ENCODE results near the gene ABITRAM. TPM values are rescaled to one million over a fixed set of nuclear protein-coding genes. Genes with fewer than 3 reads are reported as not detected.
"Not testable (repeated sequence)": the region's sequence is repeated elsewhere in the genome, so short reads cannot be mapped to it uniquely, and the experiment has no call there.

Gene ABITRAM
- total RNA-seq: 16.3 TPM
- long read RNA-seq, transcript FAM206A-201 (6 exons, 2,134 nt): major isoform, 21 of 28 reads
- long read RNA-seq, partial matches to known transcripts: 0 of 28 reads
- long read RNA-seq, other reads (novel, unspliced or antisense): 5 of 28 reads

DNA sequence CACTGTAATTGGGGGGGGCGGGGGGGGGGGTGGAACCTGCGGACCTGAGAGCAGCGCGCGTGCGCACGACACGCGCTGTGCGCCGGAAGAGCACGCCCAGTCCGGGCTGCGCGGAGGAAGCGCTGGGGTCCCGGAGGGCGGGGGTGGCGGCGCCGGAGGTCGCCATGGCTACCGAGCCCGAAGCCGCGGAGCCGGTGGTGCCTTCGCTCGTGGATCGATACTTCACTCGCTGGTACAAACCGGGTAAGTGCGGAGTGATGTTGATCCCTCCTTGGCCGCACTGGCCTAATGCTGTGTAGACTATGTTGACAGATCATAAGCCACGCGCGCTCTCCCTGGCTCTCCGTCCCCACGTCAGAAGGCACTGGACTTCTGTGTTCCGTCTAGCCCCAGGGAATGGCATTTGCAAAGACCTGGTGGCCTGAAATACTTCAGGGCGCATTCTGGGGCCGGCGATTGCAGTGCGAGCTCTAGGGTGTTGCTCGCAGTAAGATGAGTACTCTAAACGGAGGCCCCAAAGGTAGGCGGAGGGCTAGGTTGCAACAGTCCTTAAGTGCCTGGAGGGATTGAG is at the start of gene ABITRAM:
Gene ABITRAM, plus strand, starts transcription at position 78 of the 571 bp plus-strand sequence. Its CDS starts 87 bp downstream, at position 165.
- DNase-seq (peak; percentile 89), ATAC-seq (peak; percentile 94)
- intact Hi-C loops (cut with micrococcal nuclease): no loop called here

DNA sequence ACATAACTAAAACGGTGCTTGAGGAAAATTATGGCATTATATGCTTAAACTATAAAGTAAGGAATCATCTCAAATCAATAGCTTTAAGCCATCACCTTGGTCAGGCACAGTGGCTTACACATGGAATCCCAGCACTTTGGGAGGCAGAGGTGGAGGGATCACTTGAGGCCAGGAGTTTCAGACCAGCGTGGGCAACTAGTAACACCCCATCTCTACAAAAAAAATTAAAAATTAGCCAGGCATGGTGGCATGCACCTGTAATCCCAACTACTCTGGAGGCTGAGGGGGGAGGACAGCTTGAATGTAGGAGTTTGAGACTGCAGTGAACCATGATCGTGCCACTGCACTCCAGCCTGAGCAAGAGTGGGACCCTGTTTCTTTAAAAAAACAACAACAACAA is 49.5 kb upstream of the ABITRAM start:
- no peak for DNase-seq
- ATAC-seq: no peak
- intact Hi-C loops (cut with micrococcal nuclease): no loop called here

- ATAC-seq (peak; percentile 63), DNase-seq (no peak)
- intact Hi-C loops (cut with micrococcal nuclease): no loop called here
Observed at GRCh38 chr9:108885643-108886348, 48.4 kb upstream of the ABITRAM start.

DNA sequence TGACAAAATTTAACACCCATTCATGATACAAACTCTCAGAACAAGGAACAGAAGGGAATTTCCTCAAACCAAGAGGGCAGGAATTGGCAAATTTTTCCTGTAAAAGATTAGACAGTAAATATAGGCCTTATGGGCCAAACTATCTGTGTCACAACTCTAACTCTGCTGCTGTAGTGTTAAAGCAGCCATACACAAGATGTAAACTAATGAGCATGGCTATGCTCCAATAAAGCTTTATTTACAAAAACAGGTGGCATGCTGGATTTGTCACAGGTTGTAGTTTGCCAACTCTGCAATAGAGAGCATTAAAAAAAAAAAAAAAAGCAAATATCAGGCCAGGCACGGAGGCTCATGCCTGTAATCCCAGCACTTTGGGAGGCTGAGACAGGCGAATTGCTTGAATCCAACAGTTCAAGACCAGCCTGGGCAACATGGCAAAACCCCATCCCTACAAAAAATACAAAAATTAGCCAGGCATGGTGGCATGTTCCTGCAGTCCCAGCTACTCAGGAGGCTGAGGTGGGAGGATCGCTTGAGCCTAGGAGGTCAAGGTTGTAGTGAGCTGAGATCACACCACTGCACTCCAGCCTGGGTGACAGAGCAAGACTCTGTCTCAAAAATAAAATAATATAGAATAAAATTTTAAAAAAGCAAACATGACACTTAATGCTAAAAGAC is 47.5 kb upstream of the ABITRAM start:
- intact Hi-C loops (cut with micrococcal nuclease); ATAC-seq; DNase-seq: not testable (repeated sequence)

DNA sequence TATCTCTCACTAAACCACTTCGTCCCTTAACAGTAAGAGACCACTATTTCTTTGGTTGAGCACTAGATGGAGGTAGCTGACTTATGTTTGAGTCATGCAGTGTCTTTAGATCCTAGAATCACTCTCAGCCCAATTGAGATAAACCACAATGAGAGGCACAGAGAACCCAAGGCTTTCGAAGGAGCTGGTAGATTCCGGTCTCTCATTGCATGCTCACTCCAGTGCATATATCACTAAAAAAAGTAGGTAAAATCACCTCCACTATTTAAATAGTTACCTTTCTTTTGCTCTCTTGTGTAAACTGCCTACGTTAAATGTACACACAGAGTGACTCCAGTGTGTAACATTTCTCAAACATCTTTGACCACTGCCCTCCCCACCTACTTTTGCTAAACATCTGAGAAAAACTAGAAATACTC is 44.5 kb upstream of the ABITRAM start:
- ATAC-seq: peak; percentile 79
- DNase-seq: no peak
- intact Hi-C loops (cut with micrococcal nuclease): no loop called here

- DNase-seq: no peak
- intact Hi-C loops (cut with micrococcal nuclease): no loop called here
- no peak for ATAC-seq
Observed at GRCh38 chr9:108894225-108894997, 39.8 kb upstream of the ABITRAM start.

GRCh38 chr9:108897324-108898096 is 36.7 kb upstream of the ABITRAM start:
- DNase-seq: no peak
- no peak for ATAC-seq
- intact Hi-C loops (cut with micrococcal nuclease): no loop called here

DNA sequence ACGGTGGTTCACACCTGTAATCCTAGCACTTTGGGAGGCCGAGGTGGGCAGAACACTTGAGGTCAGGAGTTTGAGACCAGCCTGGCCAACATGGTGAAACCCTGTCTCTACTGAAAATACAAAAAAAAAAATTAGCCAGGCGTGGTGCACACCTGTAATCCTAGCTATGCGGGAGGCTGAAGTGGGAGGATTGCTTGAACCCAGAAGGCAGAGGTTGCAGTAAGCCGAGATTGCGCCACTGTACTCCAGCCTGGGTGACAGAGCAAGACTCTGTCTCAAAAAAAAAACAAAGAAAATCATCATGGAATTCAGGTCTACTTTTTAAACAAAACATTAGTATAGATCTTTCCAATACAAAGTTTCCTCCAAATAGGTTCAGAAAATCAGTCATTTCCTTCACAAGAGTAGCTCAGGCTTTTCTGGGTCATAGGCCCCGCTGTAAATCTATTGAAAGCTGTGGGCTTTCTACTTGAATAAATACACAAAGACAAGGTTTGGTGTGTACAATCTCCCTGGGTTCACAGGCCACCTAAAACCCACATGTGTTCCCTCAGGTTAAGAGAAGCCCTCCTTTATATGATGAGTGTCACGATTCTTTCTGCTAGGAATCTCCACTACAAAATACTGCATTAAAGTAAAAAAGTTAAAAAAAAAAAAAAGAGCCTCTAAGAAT is 35.0 kb upstream of the ABITRAM start:
- intact Hi-C loops (cut with micrococcal nuclease); DNase-seq; ATAC-seq: not testable (repeated sequence)

DNA sequence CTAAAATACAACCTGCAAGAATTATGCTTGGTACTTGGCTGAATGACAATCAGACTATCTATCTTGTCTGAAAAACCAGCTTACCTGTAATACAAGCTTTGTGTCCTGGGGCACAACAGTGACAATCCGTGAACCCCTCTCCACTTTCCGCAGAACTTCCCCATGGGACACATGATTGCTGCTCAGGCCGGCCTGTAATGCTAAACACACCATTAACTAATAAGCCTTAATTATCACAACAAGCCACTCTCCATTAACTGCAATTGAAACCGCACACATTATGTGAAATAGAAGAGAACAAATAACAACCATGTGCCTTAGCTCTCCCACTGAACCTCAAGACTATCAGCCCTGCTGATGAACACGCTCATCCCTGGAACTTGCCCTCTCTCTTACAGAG is 34.0 kb upstream of the ABITRAM start:
- intact Hi-C loops (cut with micrococcal nuclease): no loop called here
- ATAC-seq: no peak
- no peak for DNase-seq

DNA sequence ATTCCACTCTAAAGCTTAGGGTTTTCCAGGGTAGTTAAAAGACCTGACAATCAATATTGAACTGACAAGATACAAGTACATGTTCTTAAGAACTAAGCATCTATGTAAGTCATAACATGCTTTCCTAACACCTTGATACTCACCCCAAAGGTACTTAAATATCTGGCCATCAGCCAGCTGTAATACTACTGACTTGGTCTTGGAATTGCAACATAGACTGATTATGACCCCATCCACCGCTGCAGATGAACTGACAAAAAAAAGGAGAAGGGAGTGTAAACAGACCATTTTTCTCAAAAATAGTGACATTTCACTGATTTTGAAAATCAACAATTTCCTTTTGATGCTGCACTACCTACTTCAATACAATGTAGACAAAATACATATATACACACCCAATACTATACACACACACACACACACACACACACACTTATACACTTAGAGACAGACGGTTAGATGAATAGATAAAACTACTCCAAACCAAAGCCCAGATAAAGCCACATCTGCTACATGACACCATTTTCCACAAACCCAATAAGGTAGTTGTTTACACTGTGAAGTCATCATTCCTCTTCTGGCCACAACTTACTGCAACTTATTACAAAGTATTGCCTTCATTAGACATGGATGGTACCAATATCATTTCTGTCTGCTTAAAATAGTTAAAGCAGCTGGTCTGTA is 30.6 kb upstream of the ABITRAM start:
- no peak for ATAC-seq
- intact Hi-C loops (cut with micrococcal nuclease): no loop called here
- DNase-seq: no peak

DNA sequence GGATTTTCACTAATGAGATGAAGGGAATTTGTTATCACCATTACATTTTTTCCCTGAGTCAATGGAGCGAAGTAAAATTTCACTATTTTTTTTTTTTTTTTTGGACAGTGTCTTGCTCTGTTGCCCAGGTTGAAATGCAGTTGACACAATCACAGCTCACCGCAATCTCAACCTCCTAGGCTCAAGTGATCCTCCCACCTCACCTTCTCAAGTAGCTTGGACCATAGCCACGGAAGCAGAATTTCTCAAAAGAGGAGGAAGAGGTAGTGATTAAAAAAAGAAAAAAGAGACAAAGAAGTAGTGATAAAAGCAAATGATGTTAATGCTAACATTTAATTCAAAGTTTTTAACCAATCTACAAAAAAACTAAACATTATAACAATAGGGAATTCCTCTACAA is 30.0 kb upstream of the ABITRAM start:
- DNase-seq: no peak
- no peak for ATAC-seq
- intact Hi-C loops (cut with micrococcal nuclease): no loop called here

GRCh38 chr9:108905494-108905893 is 28.7 kb upstream of the ABITRAM start:
- no peak for ATAC-seq
- no peak for DNase-seq
- intact Hi-C loops (cut with micrococcal nuclease): no loop called here

- intact Hi-C loops (cut with micrococcal nuclease): no loop called here
- ATAC-seq (no peak), DNase-seq (no peak)
Observed at GRCh38 chr9:108910402-108910801, 23.8 kb upstream of the ABITRAM start.

DNA sequence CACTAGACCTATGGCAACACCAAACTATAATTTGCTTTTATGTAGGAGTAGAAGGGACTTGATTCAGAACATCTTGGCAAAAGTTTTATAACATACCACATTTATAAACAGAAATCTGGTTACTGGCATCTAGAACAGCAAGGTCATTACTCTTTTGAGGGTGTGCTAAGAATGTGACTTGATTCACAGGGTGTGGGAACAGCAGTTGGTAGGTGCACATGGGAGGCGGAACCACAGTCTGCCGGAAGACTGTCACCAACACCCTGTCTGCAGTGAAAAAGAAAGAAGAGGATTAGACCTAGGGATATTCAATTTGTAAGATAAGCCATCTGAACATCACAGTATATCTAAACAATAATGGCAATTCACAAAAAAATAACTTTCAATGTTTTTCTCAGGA is 23.3 kb upstream of the ABITRAM start:
- intact Hi-C loops (cut with micrococcal nuclease): no loop called here
- no peak for ATAC-seq
- DNase-seq: no peak

- intact Hi-C loops (cut with micrococcal nuclease): no loop called here
- ATAC-seq (no peak), DNase-seq (no peak)
Observed at GRCh38 chr9:108911820-108912219, 22.4 kb upstream of the ABITRAM start.

- intact Hi-C loops (cut with micrococcal nuclease): no loop called here
- ATAC-seq: no peak
- no peak for DNase-seq
Observed at GRCh38 chr9:108913391-108913790, 20.8 kb upstream of the ABITRAM start.

DNA sequence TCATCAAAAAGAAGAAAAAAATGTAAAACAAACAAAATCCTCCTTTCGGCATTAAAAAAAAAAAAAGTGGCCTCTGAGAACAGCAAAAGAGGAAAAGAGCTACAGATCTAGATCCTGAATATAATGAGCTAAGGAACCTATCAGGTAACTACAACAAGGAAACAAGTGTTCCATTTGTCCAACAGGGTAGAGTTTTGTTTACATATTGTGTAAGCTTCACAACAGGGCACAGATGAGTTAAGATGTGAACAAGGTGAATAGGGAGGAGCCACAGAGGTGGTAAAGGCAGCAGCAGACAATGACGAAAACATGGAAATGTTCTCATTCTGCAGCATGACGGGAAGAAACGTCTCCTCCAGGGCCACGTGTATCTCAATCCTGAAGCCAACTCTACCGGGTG is 14.7 kb upstream of the ABITRAM start:
- intact Hi-C loops (cut with micrococcal nuclease): no loop called here
- DNase-seq: no peak
- no peak for ATAC-seq

DNA sequence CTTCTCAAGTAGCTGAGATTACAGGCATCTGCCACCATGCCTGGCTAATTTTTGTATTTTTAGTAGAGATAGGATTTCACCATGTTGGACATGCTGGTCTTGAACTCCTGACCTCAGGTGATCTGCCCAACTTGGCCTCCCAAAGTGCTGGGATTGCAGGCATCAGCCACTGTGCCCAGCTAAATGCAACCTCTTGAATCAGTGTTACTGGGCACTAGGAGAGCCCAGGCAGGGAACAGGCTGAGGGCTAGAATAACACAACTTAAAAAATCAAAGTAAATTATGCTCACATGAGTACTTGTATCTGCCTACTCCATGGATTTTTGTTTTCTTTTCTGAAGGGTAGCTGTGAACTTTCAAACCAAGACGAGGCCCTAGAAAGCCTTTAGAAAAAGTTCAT is 13.8 kb upstream of the ABITRAM start:
- intact Hi-C loops (cut with micrococcal nuclease); ATAC-seq; DNase-seq: not testable (repeated sequence)

Data from left ventricle myocardium superior (tissue), 1 donor.